Posterior vena cava (tissue), 2 donors: Measurements from ENCODE around the gene FEN1. TPM values are rescaled to one million over a fixed set of nuclear protein-coding genes. Genes with fewer than 3 reads are reported as not detected.

Experiments
- DNase-seq: peaks from one replicate; pipeline ENCODE4 v3.0.0-alpha.2; 2020; ENCODE audit warnings: low spot score
- intact Hi-C, 2 donors: fragments of 100-400 bp; cut with DNase I; formaldehyde crosslinking; loops; one replicate each; pipeline versions ENCODE4 v1.14.1 to v1.14.2; 2022 to 2023
- total RNA-seq, 2 donors: library from RNA; stranded (reverse); fragmentation: NEBNext Ultra II Directional; extraction: Animal tissue kit (Norgen Biotek cat#: 25700); gene quantifications; one replicate each; pipeline ENCODE4 v1.2.1, GENCODE V29; 2021
- donor health status: DM: yes; HTN: yes; CAD: no.
- donor health status: DM: yes; HTN: yes; CAD: no.

The FEN1 gene
- total RNA-seq, 2 donors from 2014 or later, result 4.6 to 6.0 TPM

DNA sequence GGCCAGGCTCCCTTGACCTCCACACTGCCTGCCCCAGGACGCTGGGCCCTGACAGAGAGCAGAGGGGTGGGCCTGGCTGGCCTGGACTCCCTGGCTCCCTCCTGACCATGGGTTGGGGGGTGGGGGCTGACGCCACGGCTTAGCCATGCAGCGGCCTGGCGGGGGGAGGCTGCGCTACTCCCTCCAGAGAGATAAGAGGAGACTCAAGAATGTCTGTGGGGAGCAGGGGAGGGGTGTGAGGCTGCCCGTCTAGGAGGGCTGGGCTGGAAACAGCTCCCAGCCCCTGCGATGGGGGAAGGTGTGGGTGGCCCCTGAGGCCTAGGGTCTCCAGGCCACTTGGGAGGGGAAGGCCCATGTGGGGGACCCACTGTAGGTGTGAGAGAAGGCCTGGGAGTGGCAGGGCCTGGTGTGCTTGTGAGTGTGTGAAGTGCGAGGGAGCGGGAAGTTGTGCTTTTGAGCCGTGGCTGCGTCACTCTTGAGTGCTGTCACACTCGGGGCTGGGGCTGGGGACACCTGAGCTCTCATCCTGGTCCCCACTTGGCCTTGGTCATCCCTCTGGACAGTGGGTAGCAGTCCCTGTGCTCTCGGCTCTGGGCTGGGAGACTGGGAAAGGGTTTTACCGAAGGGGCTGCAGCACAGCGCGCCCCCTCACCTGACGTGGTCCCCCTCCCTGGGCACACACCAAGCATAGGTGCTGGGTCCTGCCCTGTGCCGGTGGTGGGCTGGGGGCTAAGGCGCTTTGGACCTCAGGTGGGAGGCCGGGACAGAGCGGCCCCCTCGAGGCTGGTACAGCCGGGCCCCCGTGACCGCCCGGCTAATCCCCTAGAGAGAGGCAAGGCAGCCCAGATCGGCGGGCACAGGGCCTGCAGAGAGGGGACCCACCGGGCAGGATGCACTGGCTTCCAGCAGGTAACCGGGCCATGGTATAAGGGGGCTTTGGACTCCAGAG, 37.9 kb upstream of the FEN1 start:
- intact Hi-C loops, result no loop called here
- DNase-seq, result no peak

DNA sequence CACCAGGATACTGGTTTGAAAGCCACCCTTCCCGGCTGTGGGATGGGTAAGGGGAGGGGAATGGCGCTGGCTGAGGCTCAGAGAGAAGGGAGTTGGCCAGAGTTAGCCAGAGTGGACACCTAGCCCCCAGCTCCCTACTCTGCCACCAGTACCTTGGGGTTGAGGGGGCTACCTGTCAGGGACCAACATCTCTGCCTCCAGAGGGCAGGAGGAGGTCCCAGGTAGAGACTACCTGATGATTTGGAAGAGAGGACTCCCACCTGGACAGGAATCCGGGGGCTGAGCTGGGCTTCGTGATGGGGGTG, 36.6 kb upstream of the FEN1 start:
- no peak for DNase-seq
- intact Hi-C loops, result loop anchor here in 1 of 2 donors (1.0 kb wide), 1 partner anchor 26 kb away; no protein-coding TSS in a partner anchor

DNA sequence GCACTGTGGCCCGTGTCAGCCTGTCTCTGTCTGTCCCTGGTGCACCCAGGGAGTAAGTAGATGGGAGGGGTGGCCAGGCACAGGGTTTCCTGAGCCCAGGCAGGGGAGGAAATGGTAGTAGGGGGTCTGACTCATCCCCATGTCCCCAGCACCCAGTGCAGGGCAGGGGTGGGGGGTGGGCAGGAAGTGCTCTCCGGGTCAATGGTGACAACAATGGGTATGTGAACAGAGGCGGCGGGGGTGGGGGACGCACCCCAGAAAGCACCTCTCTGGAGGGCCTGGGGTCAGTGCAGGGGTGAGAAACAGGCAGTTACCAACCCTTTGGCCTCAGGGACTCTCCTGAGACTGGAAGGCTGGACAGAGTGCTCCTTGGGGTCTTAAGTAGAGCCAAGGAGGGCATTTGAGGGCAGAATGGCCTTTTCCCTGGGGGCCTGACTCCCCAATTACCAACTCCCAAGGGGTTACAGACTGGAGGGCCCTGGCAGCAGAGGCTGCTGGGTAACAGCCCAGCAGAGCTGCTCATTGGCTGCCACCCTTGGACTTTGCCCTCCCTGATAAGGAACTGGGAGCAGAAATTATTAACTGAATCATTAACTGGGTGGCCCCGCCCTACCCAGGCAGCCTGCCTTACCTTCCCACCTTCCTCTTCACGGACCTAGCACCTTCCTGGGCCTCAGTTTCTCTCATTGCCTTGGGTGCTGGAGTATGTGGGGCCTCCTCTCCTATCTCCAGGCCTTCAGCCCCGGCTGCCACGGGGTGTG, 36.1 kb upstream of the FEN1 start:
- no peak for DNase-seq
- intact Hi-C loops, result loop anchor here in 1 of 2 donors (1.0 kb wide), 1 partner anchor 26 kb away; no protein-coding TSS in a partner anchor

DNA sequence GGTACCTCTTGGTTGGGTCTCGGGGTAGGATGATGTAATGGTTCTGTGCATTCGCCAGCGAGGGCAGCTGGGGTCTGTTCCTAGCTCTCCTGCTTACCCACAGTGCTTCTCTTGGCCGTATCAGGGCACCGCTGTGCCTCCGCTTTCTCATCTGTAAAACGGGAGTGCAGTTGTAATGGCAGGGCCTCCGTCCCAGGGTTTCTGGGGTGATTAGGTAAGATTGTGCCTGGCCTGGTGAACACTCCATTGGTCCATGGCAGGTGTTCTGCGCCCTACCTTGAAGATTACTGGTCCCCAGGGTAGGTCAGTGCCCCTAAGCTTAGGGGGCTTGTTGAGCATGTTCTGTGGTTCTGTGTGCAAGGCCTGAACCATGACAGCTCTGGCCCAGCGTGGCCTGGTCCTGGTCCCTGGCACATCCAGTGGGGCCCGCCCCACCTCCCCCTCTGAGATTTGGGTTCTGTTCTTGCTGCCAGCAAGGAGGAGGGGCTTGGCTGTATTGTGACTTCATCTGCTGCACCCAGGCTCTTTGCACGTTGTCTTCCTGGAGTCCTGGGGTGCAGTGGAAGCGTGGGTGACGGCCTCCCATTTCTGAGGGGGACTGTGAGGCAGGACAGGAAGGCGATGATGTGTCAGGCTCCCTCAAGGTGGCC, 35.4 kb upstream of the FEN1 start:
- intact Hi-C loops, result no loop called here
- DNase-seq, result no peak

DNA sequence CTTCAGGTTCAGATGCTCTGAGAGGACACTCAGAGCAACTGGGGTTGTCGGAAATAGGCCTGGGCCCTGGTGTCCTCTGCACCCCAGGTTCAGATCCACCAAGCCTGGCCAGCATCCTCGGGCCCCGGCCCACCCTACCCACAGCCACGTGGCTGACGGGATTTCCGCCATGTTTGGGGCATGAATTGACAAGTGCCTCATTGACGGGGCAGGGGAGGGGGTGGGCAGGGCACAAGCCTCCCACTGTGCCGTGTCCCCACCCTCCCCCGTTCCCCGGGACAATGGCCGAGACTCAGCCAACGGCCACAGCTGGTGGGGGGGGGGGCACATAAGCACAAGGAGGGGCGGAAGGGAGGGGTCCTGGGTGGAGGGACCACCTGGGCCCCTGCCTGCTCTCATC, 31.8 kb upstream of the FEN1 start:
- DNase-seq, result no peak
- intact Hi-C loops, result no loop called here

DNA sequence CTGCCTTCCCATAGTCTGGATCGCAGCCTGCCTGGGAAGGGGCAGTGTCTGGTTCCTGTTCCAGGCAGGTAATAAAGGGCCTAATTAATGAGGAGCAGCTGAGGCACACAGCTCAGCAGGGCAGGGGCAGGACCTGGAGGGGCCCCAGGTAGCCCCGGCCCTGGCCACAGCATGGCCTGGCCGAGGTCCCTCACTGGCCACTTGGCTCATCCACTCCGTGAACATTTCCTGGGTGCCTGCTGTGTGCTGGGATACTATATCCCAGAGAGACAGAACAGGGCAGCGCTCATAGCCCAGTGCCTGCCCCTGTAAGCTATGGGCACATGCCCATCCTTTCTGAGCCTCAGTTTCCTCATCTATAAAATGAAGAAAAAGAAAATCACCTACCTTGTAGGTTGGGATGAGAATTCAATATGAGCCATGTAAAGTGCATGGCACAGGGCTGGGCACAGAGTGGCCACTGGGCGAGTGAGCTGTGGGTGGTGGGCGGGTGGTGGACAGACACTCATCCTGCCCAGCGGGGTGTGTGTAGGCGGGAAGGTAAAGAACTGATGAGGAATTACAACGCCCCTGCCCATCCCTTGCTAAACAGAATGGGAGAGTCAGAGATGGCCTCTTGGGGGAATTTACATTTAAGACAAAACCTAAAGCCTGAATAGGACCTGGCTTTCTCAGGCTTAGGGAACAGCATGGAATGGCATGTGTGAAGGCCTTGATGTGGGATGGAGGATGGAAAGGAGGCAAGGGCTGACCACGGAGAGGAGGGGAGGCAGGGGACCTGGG, 31.1 kb upstream of the FEN1 start:
- intact Hi-C loops, result no loop called here
- DNase-seq, result no peak

DNA sequence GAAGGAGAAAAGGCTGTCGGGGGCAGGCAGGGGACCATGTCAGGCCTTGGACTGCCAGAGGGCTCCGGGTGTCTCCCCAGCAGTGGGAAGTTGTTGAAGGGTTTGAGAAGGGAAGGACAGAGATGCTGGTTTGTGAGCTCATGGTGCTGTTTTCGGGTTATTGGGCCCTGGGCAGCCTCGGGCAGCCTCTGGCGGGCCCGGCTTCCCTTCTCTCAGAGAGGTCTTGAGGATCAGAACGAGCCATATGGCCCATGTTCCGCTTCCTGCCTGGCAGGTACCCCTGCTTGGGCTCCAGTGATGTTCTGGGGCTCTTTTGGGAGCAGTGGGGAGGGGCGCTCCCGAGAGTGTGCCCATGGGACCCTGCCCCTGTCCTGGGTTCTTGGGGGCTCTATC, 30.5 kb upstream of the FEN1 start:
- intact Hi-C loops, result no loop called here
- no peak for DNase-seq

DNA sequence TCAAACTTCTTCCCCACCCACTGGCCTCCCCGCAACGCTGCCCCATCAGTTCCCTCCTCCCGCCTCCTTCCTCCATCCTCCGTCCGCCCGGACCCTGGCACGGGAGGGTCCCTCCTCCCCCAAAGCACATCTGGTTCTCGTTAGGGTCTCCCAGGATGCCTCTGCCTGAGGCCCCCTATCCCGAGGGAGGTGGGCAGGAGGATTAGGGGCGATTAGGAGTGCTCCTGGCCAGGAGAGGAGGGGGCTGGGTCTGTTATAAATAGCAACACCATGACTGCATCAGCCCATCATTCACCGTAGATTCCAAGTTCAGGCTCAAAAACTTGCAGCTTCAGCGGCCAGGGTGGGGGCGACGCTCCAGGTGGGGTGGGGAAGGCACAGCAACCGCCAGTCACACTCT, 29.9 kb upstream of the FEN1 start:
- DNase-seq, result no peak
- intact Hi-C loops, result no loop called here

DNA sequence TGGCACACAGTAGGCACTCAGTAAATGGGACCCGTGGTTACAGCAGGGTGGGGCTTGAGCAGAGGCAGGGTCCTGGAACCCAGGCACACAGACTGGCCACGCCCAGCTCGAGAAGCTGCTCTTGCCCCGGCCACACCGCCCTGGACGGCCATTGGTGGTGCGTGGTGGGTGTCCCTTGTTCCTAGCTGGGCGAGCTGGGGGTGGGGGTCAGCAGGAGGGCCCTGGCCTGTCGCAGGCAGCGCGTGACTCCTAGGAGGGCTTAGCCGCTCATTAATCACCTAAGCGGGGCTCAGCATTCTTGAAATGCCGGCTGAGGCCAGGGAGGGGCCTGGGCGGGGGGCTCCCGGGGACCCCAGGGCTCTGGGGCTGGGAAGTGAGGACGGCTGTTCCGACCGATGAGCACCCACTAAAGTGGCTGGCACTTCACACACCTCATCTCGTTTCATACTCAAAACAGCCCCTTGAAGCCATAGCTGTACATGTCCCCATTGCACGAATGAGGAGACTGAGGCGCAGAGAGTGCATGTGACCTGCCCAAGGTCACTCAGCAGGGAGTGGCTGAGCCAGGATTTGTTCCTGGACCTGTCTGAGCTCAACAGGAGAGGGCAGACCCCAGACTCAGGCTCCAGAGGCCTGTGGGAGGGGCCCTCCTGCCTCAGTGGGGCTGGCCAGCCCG, 28.6 kb upstream of the FEN1 start:
- intact Hi-C loops, result no loop called here
- no peak for DNase-seq

DNA sequence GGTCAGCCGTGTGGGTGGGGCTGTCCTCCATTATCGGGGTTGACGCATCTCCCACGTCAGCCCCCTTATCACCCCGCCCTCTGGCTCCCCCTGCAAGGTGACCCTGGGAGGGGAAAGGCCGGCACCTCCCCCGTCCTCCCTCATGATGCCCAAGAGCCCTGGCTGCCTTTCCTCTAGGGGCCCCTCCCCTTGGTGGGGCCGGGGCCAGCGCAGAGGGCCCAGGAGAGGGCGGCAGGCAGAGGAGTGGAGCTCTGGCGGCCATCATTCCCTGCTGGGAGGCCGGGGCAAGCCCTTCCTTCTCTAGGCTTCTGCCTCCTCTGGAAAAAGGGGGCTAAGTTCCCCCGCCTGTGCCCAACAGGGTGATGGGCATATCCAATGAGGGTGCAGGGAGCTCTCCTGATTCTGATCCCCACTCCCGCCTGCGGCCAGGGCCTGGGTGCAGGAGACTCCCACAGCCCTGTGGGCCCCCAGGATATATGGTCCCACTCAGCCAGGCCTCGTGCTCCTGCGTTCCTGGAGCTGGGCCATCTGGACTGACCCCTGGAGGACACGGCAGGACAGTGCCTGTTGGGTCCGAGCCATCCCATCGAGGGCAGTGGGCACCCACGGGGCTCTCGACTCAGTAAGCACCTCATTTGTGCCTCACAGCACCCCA, 28.0 kb upstream of the FEN1 start:
- intact Hi-C loops, result no loop called here
- no peak for DNase-seq

DNA sequence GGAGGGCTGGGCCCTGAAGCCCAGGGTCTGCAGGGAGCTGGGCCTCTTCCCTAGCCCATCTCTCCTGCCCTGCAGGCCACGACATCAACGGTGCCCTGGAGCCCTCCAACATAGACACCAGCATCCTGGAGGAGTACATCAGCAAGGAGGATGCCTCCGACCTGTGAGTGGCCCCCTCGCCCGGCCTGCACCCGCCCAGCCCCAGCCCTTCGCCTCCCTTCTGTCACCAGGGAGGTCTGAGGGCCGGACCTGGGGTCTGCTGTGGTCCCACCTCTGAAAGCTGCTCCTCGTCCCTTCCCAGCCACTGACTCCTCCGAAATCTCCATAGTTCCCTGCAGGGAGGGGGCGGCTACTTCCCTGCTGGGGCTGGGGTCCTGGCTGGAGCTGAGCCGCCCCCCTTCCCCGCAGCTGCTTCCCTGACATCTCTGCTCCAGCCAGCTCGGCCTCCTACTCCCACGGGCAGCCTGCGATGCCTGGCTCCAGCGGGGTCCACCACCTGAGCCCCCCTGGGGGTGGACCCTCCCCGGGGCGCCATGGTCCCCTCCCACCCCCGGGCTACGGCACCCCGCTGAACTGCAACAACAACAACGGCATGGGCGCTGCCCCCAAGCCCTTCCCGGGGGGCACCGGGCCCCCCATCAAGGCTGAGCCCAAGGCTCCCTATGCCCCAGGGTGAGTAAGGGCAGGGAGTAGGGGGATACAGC, 27.0 kb upstream of the FEN1 start:
- intact Hi-C loops, result no loop called here
- no peak for DNase-seq

DNA sequence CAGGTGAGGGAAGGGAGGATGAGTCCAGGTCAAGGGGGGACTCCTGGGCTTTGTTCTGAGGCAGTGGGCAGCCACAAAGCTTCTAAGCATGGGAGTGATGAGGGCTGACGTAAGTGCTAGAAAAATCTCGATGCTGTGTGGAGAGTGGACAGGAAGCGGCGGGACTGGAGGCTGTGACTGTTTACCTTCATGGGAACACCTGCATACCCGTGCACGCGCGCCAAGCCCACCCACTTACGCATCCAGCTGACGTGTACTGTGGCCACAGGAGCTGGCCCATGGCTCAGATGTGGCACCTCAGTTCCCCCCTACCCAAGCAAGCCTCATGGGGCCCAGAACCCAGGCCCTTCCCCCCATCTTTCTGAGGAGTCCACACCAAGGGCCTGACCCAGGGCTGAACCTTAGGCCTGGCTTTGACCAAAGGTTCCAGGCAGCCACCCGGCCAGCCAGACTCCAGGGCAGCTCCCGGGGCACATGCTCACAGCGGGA, 26.3 kb upstream of the FEN1 start:
- no peak for DNase-seq
- intact Hi-C loops, result no loop called here

DNA sequence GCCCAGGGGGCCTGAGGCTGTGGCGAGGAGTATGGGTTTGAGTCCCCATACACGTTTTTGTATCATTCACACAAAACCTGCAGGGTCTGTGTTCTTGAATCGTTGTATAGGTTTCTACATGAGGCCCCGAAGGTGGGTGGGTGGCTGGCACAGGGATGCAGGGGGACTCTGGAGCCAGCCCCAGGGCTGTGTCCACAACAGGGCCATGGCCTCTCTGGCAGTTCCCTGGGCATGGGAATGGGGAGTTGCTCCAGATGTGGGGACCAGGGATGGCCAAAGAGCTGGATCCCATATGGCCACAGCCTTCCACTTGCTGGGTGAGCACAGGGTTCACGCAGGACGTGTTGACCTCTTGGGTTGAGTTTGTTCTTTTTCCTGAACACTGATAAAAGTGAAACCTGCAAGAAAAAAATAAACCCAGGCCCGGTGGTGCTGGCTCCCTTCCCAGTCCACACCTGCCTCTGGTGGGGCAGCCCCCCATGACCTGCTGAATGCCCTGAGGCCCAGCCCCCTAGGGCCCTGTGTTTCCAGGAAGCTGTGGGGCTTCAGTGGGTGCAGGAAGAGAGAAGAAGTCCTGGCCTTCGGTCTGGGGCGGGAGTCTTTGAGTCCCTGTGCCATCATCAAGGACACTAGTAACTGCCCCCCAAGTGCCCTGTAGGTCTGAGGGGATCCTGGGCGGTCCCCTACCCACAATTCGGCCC, 24.2 kb upstream of the FEN1 start:
- intact Hi-C loops, result no loop called here
- DNase-seq, result no peak

DNA sequence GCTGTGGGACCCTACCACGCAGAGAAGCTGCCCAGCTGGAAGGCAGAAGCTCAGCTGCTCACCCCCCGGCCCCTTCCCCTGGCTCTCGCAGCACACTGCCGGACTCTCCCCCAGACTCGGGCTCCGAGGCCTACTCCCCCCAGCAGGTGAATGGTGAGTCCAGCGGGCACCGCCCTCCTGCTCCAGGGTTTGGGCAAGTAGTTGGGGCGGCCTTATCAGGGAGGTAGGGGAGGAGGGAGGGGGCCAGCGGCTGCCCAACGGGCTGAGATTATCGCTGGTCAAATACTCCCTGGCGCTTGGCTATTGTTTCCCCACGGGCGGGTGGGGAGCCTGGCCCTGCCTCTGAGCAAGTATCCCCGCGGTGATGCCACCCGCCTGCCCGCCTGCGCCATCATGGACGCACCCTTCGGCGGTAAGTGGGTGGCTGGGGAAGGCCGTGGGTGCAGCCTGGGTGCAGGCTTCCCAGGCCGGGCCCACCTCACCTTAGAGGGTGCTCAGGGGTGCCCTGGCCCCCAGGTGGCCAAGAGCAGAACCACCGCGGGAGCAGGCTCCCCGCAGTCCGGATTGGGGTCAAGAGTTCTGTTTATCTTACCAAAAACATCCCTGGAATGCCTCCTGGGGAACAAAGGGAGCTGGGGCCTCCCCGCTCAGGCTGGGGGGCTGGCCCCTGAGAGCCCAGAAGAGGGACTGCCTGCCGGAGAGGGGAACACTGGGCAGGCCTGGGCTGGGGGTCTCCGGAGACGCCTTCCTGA, 23.4 kb upstream of the FEN1 start:
- no peak for DNase-seq
- intact Hi-C loops, result no loop called here

DNA sequence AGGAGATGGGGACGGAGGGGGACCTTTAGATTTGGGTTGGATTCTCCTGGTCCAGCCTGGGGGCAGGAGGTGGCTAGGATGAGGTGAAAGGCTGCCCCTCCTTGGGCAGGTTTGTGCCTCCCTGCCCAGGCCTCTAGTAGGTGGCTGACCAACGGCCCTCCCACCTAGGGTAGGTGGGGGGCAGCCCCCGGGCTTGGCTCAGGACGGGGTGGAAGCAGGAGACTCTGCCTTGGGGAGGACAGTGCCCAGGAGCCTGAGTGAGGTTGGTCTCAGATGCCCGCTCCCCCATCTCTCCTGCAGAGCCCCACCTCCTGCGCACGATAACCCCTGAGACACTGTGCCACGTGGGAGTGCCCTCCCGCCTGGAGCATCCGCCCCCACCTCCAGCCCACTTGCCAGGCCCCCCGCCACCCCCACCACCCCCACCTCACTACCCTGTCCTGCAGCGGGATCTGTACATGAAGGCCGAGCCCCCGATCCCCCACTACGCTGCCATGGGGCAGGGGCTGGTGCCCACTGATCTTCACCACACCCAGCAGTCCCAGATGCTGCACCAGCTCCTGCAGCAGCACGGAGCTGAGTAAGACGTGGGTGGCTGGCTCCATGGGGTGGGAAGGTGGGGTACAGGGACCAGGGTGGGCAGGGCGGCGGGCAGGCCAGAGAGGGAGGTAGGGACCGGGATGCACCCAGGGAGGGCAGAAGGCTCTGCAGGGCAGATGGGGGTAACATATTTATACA, 22.6 kb upstream of the FEN1 start:
- no peak for DNase-seq
- intact Hi-C loops, result no loop called here
